K562 (cell line): ENCODE data around the gene TRIM3. TPM values are rescaled to one million over a fixed set of nuclear protein-coding genes. Genes with fewer than 3 reads are reported as not detected.
A peak's percentile ranks its signal among the peaks of the same experiment; 100 is the strongest.

ENCODE experiments used
- CBX3 ChIP-seq, 2 experiments: IDR thresholded peaks; 1 replicate in 1 of 2; 2 replicates in 1 of 2; pipeline ENCODE4 v1.6.1; 2012; ENCODE audit warnings: inconsistent platforms in 2 of 2, low read length in 2 of 2, borderline replicate concordance in 1 of 2, control low read depth in 1 of 2
- CHD4 ChIP-seq: fragments of 200-600 bp; sonication (generic); IDR thresholded peaks from 3 replicates; pipeline ENCODE4 v1.6.1; 2012; ENCODE audit warnings: low read depth, mild to moderate bottlenecking, mixed read lengths, low read length, inconsistent platforms; ENCODE audit not compliant: insufficient read depth, insufficient replicate concordance, poor library complexity, severe bottlenecking
- E2F6 ChIP-seq, 2 experiments: IDR thresholded peaks; 2 replicates each; pipeline ENCODE4 v1.6.1; 2011; ENCODE audit warnings: borderline replicate concordance in 1 of 2, control low read depth in 1 of 2, low read depth in 1 of 2, low read length in 1 of 2, mild to moderate bottlenecking in 1 of 2, mixed read lengths in 1 of 2, moderate library complexity in 1 of 2; ENCODE audit not compliant: insufficient read depth in 1 of 2, insufficient read length in 1 of 2, poor library complexity in 1 of 2, severe bottlenecking in 1 of 2; ENCODE audit errors: extremely low read depth in 1 of 2
- ERF ChIP-seq: fragments of 450-650 bp; formaldehyde crosslinking; IDR thresholded peaks from 2 replicates; pipeline ENCODE4 v1.4.0; 2020; ENCODE audit warnings: mild to moderate bottlenecking, mixed read lengths
- FUS ChIP-seq: fragments of 200-400 bp; formaldehyde crosslinking; optimal IDR thresholded peaks from 2 replicates; pipeline ENCODE3; 2017; ENCODE audit warnings: low read depth, low read length
- GABPA ChIP-seq: fragments of 200-800 bp; sonication (Bioruptor generic); conservative IDR thresholded peaks from 2 replicates; pipeline ENCODE4 v1.6.1; 2016; ENCODE audit warnings: low read depth, missing genetic modification characterization, missing compliant biosample characterization
- LEF1 ChIP-seq: fragments of 450-650 bp; IDR thresholded peaks from 2 replicates; pipeline ENCODE4 v1.6.1; 2016; ENCODE audit warnings: mild to moderate bottlenecking
- MEF2A ChIP-seq: IDR thresholded peaks from 2 replicates; pipeline ENCODE4 v1.6.1; 2011; ENCODE audit warnings: low read depth, mild to moderate bottlenecking, low read length, moderate library complexity; ENCODE audit not compliant: control insufficient read depth
- MTF1 ChIP-seq: fragments of 250-450 bp; sonication (Bioruptor Pico); IDR thresholded peaks from 2 replicates; pipeline ENCODE4 v1.9.0; 2021; ENCODE audit warnings: moderate library complexity, mild to moderate bottlenecking, inconsistent platforms, borderline replicate concordance
- MYNN ChIP-seq, 2 experiments: sonication (generic); formaldehyde crosslinking in 1 of 2; IDR thresholded peaks; 2 replicates each; pipeline versions ENCODE4 v1.5.0 to v1.6.1; 2016 to 2020; ENCODE audit warnings: antibody characterized with exemption in 1 of 2, missing genetic modification reagents in 1 of 2
- PML ChIP-seq: IDR thresholded peaks from 2 replicates; pipeline ENCODE4 v1.6.1; 2012; ENCODE audit warnings: low read length, inconsistent platforms
- POLR2AphosphoS5 ChIP-seq: IDR thresholded peaks from 2 replicates; pipeline ENCODE4 v1.6.1; 2011; ENCODE audit warnings: mild to moderate bottlenecking, low read depth, low read length, moderate library complexity; ENCODE audit not compliant: control insufficient read depth, insufficient read depth
- POLR2B ChIP-seq: fragments of 450-650 bp; IDR thresholded peaks from 2 replicates; pipeline ENCODE4 v1.6.1; 2018; ENCODE audit warnings: low read depth; ENCODE audit not compliant: partially characterized antibody
- RBBP5 ChIP-seq: fragments of 200-600 bp; sonication (generic); IDR thresholded peaks from 2 replicates; pipeline ENCODE4 v1.6.1; 2012; ENCODE audit warnings: borderline replicate concordance, mild to moderate bottlenecking, low read length, control low read depth, inconsistent platforms; ENCODE audit not compliant: insufficient read depth, poor library complexity, severe bottlenecking
- SIRT6 ChIP-seq: IDR thresholded peaks from one replicate; pipeline ENCODE4 v1.6.1; 2012; ENCODE audit warnings: low read depth, mild to moderate bottlenecking, control low read depth, inconsistent platforms, low read length, moderate library complexity
- ZBTB11 ChIP-seq, 3 experiments: fragments of 200-800 bp in 1 of 3; fragments of 250-450 bp in 1 of 3; fragments of 450-650 bp in 1 of 3; sonication (Bioruptor Pico) in 1 of 3; sonication (Bioruptor generic) in 1 of 3; formaldehyde crosslinking in 1 of 3; IDR thresholded peaks; 2 replicates each; pipeline versions ENCODE4 v1.6.1 to v1.8.0; 2016 to 2022; ENCODE audit warnings: mild to moderate bottlenecking in 2 of 3, missing genetic modification characterization in 2 of 3, missing compliant biosample characterization in 1 of 3, moderate library complexity in 1 of 3
- ZNF263 ChIP-seq: sonication (generic); formaldehyde crosslinking; IDR thresholded peaks from 2 replicates; pipeline ENCODE4 v1.8.0; 2022; ENCODE audit warnings: mild to moderate bottlenecking, missing genetic modification reagents, borderline replicate concordance
- ZNF436 ChIP-seq: fragments of 250-450, 450-650 bp; sonication (Bioruptor Pico); formaldehyde crosslinking; IDR thresholded peaks from 2 replicates; pipeline ENCODE4 v1.7.0; 2020; ENCODE audit warnings: mild to moderate bottlenecking
- ZNF589 ChIP-seq: fragments of 200-800 bp; sonication (Bioruptor generic); IDR thresholded peaks from 2 replicates; pipeline ENCODE4 v1.6.1; 2016; ENCODE audit warnings: low read depth, missing genetic modification characterization, missing compliant biosample characterization
- ZNF717 ChIP-seq: fragments of 250-450 bp; sonication (Bioruptor Pico); IDR thresholded peaks from 2 replicates; pipeline ENCODE4 v1.5.0; 2021
- ZNF778 ChIP-seq: fragments of 450-650 bp; formaldehyde crosslinking; IDR thresholded peaks from 2 replicates; pipeline ENCODE4 v1.4.0; 2020; ENCODE audit warnings: mild to moderate bottlenecking, moderate library complexity
- polyA plus RNA-seq, 8 experiments: library from polyadenylated mRNA; depleted of rRNA in 4 of 8; stranded (reverse) in 5 of 8; unstranded in 3 of 8; fragments of >200 nt; fragmentation: Nextera tagmentation in 2 of 8; fragmentation: Illumina TruSeq in 1 of 8; extraction: Ambion mirVana in 2 of 8; extraction: Trizol in 1 of 8; gene quantifications; 2 replicates each; pipeline versions ENCODE4 v1.2.1 to v1.2.3, GENCODE V29; 2011 to 2014; ENCODE audit warnings: inconsistent platforms in 1 of 8, missing spikeins in 1 of 8
- total RNA-seq, 7 experiments: library from RNA; depleted of rRNA in 6 of 7; stranded (reverse); fragments of >200 nt in 6 of 7; fragmentation: Illumina TruSeq in 2 of 7; extraction: Trizol in 2 of 7; gene quantifications; 2 replicates each; pipeline versions ENCODE4 v1.2.1 to v1.2.3, GENCODE V29; 2011 to 2021; ENCODE audit warnings: low replicate concordance in 1 of 7
- TF ChIP-seq, protein P1 (sequence below): fragments of 250-450 bp; sonication (Bioruptor Pico); IDR thresholded peaks from 2 replicates; pipeline ENCODE4 v1.5.0; 2021

Gene TRIM3
- total and polyA plus RNA-seq, 9 of the 15 experiments (the other 6 are each of a cell fraction or from before 2014, with no cell fraction given): 0.45 to 9.2 (median 4.7) TPM

- TF ChIP-seq, protein P1, sequence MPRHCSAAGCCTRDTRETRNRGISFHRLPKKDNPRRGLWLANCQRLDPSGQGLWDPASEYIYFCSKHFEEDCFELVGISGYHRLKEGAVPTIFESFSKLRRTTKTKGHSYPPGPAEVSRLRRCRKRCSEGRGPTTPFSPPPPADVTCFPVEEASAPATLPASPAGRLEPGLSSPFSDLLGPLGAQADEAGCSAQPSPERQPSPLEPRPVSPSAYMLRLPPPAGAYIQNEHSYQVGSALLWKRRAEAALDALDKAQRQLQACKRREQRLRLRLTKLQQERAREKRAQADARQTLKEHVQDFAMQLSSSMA (CRISPR knock-in tag): no peak
- TF ChIP-seq ZNF263 (CRISPR knock-in tag) (no peak), MYNN (IDR thresholded peaks at IDR 0.05) (no peak), MYNN (CRISPR knock-in tag; IDR thresholded peaks at IDR 0.05) (no peak), PML (no peak), CHD4 (no peak), RBBP5 (no peak), ZNF778 (CRISPR knock-in tag) (no peak), MEF2A (no peak), MTF1 (CRISPR knock-in tag) (no peak), E2F6 (IDR thresholded peaks at IDR 0.05; ENCODE audit: borderline replicate concordance in 1 of 2, extremely low read depth in 1 of 2, insufficient read depth in 1 of 2, insufficient read length in 1 of 2, low read depth in 1 of 2, low read length in 1 of 2, poor library complexity in 1 of 2, severe bottlenecking in 1 of 2) (peak in 1 of 2 experiments; percentile 14), ZBTB11 (CRISPR knock-in tag; IDR thresholded peaks at IDR 0.05) (no peak), LEF1 (no peak), POLR2B (peak; percentile 54), ZNF436 (no peak), ZNF717 (CRISPR knock-in tag) (no peak), FUS (no peak), SIRT6 (no peak), ERF (no peak), ZNF589 (no peak), CBX3 (IDR thresholded peaks at IDR 0.05; ENCODE audit: borderline replicate concordance in 1 of 2, low read length in 2 of 2) (no peak), GABPA (tag) (no peak), POLR2AphosphoS5 (no peak)
Observed at GRCh38 chr11:6468712-6469495, 4.8 kb downstream of the TRIM3 start (continued).
